ENCODE measurements around the gene ITGA3.

Gene ITGA3

DNA sequence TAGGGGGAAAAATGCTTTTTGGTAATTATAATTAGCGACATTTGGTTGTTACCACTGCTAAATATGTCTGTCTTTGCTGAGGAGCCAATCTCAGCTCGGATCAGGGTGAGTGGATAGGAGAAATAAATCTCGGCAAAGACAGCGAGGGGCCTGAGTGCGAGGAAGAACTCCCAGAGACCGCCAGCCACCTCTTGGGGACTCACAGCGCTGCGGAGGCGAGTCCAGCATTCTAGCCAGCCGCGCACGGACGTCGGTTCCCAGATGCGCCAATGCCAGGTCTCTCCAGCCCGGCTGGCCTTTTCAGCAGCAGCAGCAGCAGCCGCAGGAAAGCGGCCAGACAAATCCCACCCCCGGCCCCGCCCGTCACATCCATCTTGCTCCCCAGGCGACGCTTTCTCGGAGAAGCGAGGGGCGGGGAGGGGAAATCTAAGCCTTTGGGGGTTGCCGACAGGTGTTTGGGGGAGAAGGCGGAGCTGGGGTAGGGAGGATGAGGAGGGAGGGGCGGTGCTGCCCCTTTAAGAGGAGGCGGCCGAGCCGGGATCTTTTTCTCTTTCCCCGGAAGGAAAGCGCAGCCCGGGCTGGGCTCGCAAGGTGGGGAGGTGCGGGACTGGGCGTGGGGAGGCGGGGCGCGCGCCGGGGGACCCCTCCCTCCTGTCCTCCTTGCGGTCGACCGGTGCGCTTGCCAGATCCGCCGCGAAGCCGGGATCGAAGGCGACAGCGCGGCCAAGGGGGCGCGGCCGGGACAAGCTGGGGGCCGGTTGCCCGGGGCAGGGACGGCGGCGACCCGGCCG lies at the start of gene ITGA3:
TSS of gene ITGA3 (plus strand) at position 685 of the 791 bp plus-strand sequence. CDS start 330 bp downstream, outside the sequence.
- DNase-seq = peak; percentile 93
- H3K27ac ChIP-seq = peak within 1 kb of the TSS; percentile 72
- TF ChIP-seq CTCF (IDR thresholded peaks at IDR 0.05; ENCODE audit: low read depth, low read length) = no peak
- no peaks in the 10 kb centered on the region for H3K9me3 ChIP-seq (ENCODE audit: severe bottlenecking)
- H3K27me3 ChIP-seq (ENCODE audit: insufficient read depth, low read depth, severe bottlenecking) = no peaks in the 10 kb centered on the region
- peak within 1 kb of the TSS; percentile 77 for H3K4me3 ChIP-seq (ENCODE audit: low read depth, low read length)
- H3K36me3 ChIP-seq = peaks cover 6% of the 10 kb centered on the region; the same call in 1 of the 2 replicates

DNA sequence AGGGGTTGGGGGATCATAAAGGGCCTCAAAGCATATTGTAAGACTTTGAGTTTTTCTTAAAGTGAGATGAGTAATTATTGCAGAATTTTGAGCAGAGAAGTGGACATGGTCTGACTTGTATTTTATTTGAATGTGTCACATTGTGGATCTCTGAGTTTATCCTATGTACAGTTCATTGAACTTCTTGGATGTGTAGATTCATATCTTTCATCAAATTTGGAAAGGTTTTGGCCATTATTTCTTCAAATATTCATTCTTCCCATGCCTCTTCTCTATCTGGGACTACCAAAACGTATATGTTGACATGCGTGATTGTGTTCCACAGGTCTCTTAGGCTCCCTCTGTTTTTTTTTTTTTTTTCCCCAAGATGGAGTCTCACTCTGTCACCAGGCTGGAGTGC lies 46.6 kb upstream of the ITGA3 start:
- no peak for TF ChIP-seq CTCF (IDR thresholded peaks at IDR 0.05; ENCODE audit: low read depth, low read length)
- Histone ChIP-seq H3K27me3 (ENCODE audit: insufficient read depth, low read depth, severe bottlenecking) (no peaks in the 10 kb centered on the region), H3K9me3 (ENCODE audit: severe bottlenecking) (peaks cover 4% of the 10 kb centered on the region), H3K27ac (no peak overlapping the region), H3K4me3 (ENCODE audit: low read depth, low read length) (no peak overlapping the region), H3K36me3 (no peaks in the 10 kb centered on the region)
- no peak for DNase-seq

DNA sequence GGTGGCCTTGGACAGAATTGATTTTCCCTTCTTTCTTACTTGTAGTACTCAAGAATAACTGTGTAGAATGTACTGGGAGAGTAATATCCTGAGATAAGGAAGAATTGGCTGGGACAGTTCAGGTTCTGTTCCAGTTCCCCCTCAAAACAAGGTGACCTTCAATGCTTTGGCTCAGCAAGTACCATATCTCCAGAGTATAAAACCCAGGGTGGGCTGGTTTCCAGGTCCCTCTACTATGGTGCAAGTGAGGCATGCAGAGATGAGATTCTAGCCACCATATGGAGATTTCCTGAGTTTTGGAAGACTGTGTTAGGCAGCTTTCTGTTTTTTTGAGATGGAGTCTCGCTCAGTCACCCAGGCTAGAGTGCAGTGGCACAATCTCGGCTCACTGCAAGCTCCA lies 42.8 kb upstream of the ITGA3 start:
- Histone ChIP-seq H3K36me3 (no peaks in the 10 kb centered on the region), H3K27me3 (ENCODE audit: insufficient read depth, low read depth, severe bottlenecking) (no peaks in the 10 kb centered on the region), H3K9me3 (ENCODE audit: severe bottlenecking) (peaks cover 7% of the 10 kb centered on the region), H3K27ac (no peak overlapping the region), H3K4me3 (ENCODE audit: low read depth, low read length) (no peak overlapping the region)
- DNase-seq = no peak
- no peak for TF ChIP-seq CTCF (IDR thresholded peaks at IDR 0.05; ENCODE audit: low read depth, low read length)

DNA sequence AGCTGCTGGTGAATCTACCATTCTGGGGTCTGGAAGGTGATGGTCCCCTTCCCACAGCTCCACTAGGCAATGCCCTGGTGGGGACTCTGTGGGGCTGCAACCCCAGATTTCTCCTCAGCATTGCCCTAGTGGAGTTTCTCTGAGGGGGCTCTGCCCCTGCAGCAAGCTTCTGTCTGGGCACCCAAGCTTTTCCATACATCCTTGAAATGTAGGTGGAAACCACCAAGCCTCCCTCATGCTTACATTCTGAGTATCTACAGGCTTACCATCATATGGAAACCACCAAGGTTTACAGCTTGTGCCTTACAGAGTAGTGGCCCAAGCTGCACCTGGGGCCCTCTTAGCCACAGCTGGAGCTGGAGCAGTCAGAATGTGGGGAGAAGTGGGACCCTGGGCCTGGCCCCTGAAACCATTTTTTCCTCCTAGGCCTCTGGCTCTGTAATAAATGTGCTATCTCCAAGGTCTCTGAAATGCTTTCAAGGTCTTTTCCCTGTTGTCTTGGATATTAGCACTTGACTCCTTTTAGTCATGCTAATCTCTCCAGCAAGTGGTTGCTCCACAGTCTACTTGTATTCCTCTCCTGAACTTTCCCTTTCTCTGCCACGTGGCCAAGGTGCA lies 41.3 kb upstream of the ITGA3 start:
- no peak for DNase-seq
- TF ChIP-seq CTCF (IDR thresholded peaks at IDR 0.05; ENCODE audit: low read depth, low read length) = no peak
- Histone ChIP-seq H3K36me3 (no peaks in the 10 kb centered on the region), H3K9me3 (ENCODE audit: severe bottlenecking) (peaks cover 7% of the 10 kb centered on the region), H3K4me3 (ENCODE audit: low read depth, low read length) (no peak overlapping the region), H3K27ac (no peak overlapping the region), H3K27me3 (ENCODE audit: insufficient read depth, low read depth, severe bottlenecking) (no peaks in the 10 kb centered on the region)

- H3K36me3 ChIP-seq = no peaks in the 10 kb centered on the region
- H3K27ac ChIP-seq = no peak overlapping the region
- peaks cover 7% of the 10 kb centered on the region for H3K9me3 ChIP-seq (ENCODE audit: severe bottlenecking)
- TF ChIP-seq CTCF (IDR thresholded peaks at IDR 0.05; ENCODE audit: low read depth, low read length) = no peak
- DNase-seq = no peak
- no peak overlapping the region for H3K4me3 ChIP-seq (ENCODE audit: low read depth, low read length)
- no peaks in the 10 kb centered on the region for H3K27me3 ChIP-seq (ENCODE audit: insufficient read depth, low read depth, severe bottlenecking)
Measured at GRCh38 chr17:50015146-50015545, 40.8 kb upstream of the ITGA3 start.

Measured in WERI-Rb-1 (cell line).